H1 (cell line): ENCODE results near the gene ASB3. TPM values are rescaled to one million over a fixed set of nuclear protein-coding genes. Genes with fewer than 3 reads are reported as not detected.

Experiments used
- CTCF ChIA-PET: fragments of 300-600 bp; sonication (Branson Sonifier 250); formaldehyde crosslinking; loops from one replicate; lab custom pipeline; 2021; ENCODE audit not compliant: partially characterized antibody; lab: Charles Lee
- POLR2A ChIA-PET: fragments of 300-600 bp; sonication (Branson Sonifier 250); formaldehyde crosslinking; loops from one replicate; lab custom pipeline; 2021; ENCODE audit warnings: inconsistent platforms; ENCODE audit not compliant: partially characterized antibody; lab: Charles Lee
- DNase-seq, 2 experiments: peaks; one replicate each; pipeline versions ENCODE4 v3.0.0 to v3.0.0-alpha.2; 2010 to 2022; ENCODE audit warnings: low spot score in 2 of 2, low read depth in 1 of 2, mixed read lengths in 1 of 2
- FAIRE-seq: peaks from 2 replicates; lab custom pipeline; 2011; peaks lifted over from hg19 to GRCh38; lab: Jason Lieb, UNC
- H2AFZ ChIP-seq: 2 replicates; pipeline ENCODE4 v1.8.1; 2012; ENCODE audit warnings: low read length, inconsistent platforms
- H2AK5ac ChIP-seq: 2 replicates; pipeline ENCODE4 v1.6.1; 2013; ENCODE audit warnings: low read depth, low read length
- H2BK120ac ChIP-seq: replicated peaks from 2 replicates; pipeline ENCODE3; 2013; ENCODE audit warnings: low read depth, low read length, inconsistent platforms
- H2BK12ac ChIP-seq: 2 replicates; pipeline ENCODE4 v1.6.1; 2013; ENCODE audit warnings: low read depth, low read length
- H2BK15ac ChIP-seq: 2 replicates; pipeline ENCODE4 v1.6.1; 2013; ENCODE audit warnings: low read length
- H2BK20ac ChIP-seq: 2 replicates; pipeline ENCODE4 v1.6.1; 2013; ENCODE audit warnings: low read length
- H2BK5ac ChIP-seq: 2 replicates; pipeline ENCODE4 v1.6.1; 2013; ENCODE audit warnings: low read depth, low read length
- H3K14ac ChIP-seq: 2 replicates; pipeline ENCODE4 v1.6.1; 2013; ENCODE audit warnings: inconsistent platforms; ENCODE audit not compliant: insufficient read length
- H3K18ac ChIP-seq: 2 replicates; pipeline ENCODE4 v1.6.1; 2013; ENCODE audit warnings: low read length; ENCODE audit errors: extremely low read depth
- H3K23ac ChIP-seq: 2 replicates; pipeline ENCODE4 v1.6.1; 2013; ENCODE audit warnings: inconsistent platforms; ENCODE audit not compliant: insufficient read length
- H3K23me2 ChIP-seq: 2 replicates; pipeline ENCODE4 v1.6.1; 2013; ENCODE audit warnings: low read depth, low read length
- H3K27ac ChIP-seq: 2 replicates; pipeline ENCODE4 v1.6.1; 2011; ENCODE audit warnings: low read depth, low read length, inconsistent platforms
- H3K27me3 ChIP-seq, 4 experiments: replicated peaks in 1 of 4; 1 replicate in 1 of 4; 2 replicates in 3 of 4; pipeline versions ENCODE4 v1.6.1 to v1.8.1; 2011 to 2013; ENCODE audit warnings: low read length in 3 of 4, mild to moderate bottlenecking in 3 of 4, inconsistent platforms in 2 of 4, mixed read lengths in 2 of 4, moderate library complexity in 1 of 4; ENCODE audit not compliant: control insufficient read depth in 3 of 4, insufficient read depth in 3 of 4; ENCODE audit errors: extremely low read depth in 1 of 4
- H3K36me3 ChIP-seq, 4 experiments: 2 replicates each; pipeline versions ENCODE4 v1.6.1 to v1.8.1; 2011 to 2013; ENCODE audit warnings: mild to moderate bottlenecking in 4 of 4, low read length in 3 of 4, moderate library complexity in 2 of 4, control low read depth in 1 of 4, inconsistent platforms in 1 of 4; ENCODE audit not compliant: insufficient read depth in 4 of 4, control insufficient read depth in 2 of 4
- H3K4ac ChIP-seq: replicated peaks from 2 replicates; pipeline ENCODE3; 2013; ENCODE audit warnings: low read length, low read depth, mixed read lengths, inconsistent platforms; ENCODE audit not compliant: insufficient read length
- H3K4me1 ChIP-seq, 4 experiments: replicated peaks in 1 of 4; 1 replicate in 1 of 4; 2 replicates in 3 of 4; pipeline versions ENCODE4 v1.6.1 to v1.8.1; 2011 to 2013; ENCODE audit warnings: low read length in 3 of 4, inconsistent platforms in 2 of 4, mixed read lengths in 1 of 4; ENCODE audit not compliant: insufficient read depth in 4 of 4, control insufficient read depth in 3 of 4
- H3K4me2 ChIP-seq, 2 experiments: 2 replicates each; pipeline versions ENCODE4 v1.6.1 to v1.8.1; 2011 to 2013; ENCODE audit warnings: low read depth in 2 of 2, low read length in 2 of 2, control low read depth in 1 of 2, inconsistent platforms in 1 of 2, mild to moderate bottlenecking in 1 of 2; ENCODE audit not compliant: insufficient read depth in 1 of 2
- H3K4me3 ChIP-seq, 4 experiments: fragments of 200-600, 300-600 bp in 1 of 4; sonication (generic), shearing (Covaris generic), sonication (Bioruptor Twin) in 1 of 4; 2 replicates each; pipeline versions ENCODE4 v1.5.1 to v1.8.1; 2011 to 2016; ENCODE audit warnings: low read length in 4 of 4, low read depth in 3 of 4, control low read depth in 2 of 4, inconsistent platforms in 2 of 4, mild to moderate bottlenecking in 2 of 4, mixed read lengths in 1 of 4, moderate library complexity in 1 of 4; ENCODE audit not compliant: insufficient read depth in 2 of 4; ENCODE audit errors: extremely low read depth in 1 of 4
- H3K56ac ChIP-seq: replicated peaks from 2 replicates; pipeline ENCODE3; 2013; ENCODE audit warnings: low read depth, mild to moderate bottlenecking, mixed read lengths, low read length, inconsistent platforms; ENCODE audit not compliant: insufficient read length
- H3K79me1 ChIP-seq: 2 replicates; pipeline ENCODE4 v1.6.1; 2013; ENCODE audit warnings: low read depth, low read length, control low read depth
- H3K79me2 ChIP-seq, 2 experiments: 2 replicates each; pipeline versions ENCODE4 v1.6.1 to v1.8.1; 2012 to 2013; ENCODE audit warnings: low read length in 2 of 2, mild to moderate bottlenecking in 2 of 2, inconsistent platforms in 1 of 2; ENCODE audit not compliant: insufficient read depth in 2 of 2, control insufficient read depth in 1 of 2
- H3K9ac ChIP-seq, 4 experiments: replicated peaks in 1 of 4; 1 replicate in 1 of 4; 2 replicates in 3 of 4; pipeline versions ENCODE4 v1.6.1 to v1.8.1; 2011 to 2013; ENCODE audit warnings: low read depth in 3 of 4, low read length in 3 of 4, control low read depth in 2 of 4, mild to moderate bottlenecking in 2 of 4, moderate library complexity in 2 of 4, inconsistent platforms in 1 of 4; ENCODE audit errors: extremely low read depth in 1 of 4
- H3K9me3 ChIP-seq, 2 experiments: 2 replicates each; pipeline versions ENCODE4 v1.6.1 to v1.8.1; 2012 to 2013; ENCODE audit warnings: mild to moderate bottlenecking in 2 of 2, moderate library complexity in 2 of 2, control low read depth in 1 of 2, inconsistent platforms in 1 of 2, low read depth in 1 of 2, low read length in 1 of 2, mixed read lengths in 1 of 2; ENCODE audit not compliant: insufficient read depth in 2 of 2
- H4K20me1 ChIP-seq, 2 experiments: replicated peaks in 1 of 2; 2 replicates each; pipeline versions ENCODE3 to v1.8.1; 2011 to 2013; ENCODE audit warnings: inconsistent platforms in 2 of 2, low read length in 2 of 2, mild to moderate bottlenecking in 1 of 2; ENCODE audit not compliant: insufficient read depth in 2 of 2, control insufficient read depth in 1 of 2
- H4K5ac ChIP-seq: 2 replicates; pipeline ENCODE4 v1.6.1; 2013; ENCODE audit warnings: low read length, low read depth, mixed read lengths, inconsistent platforms; ENCODE audit not compliant: insufficient read length
- H4K8ac ChIP-seq: 2 replicates; pipeline ENCODE4 v1.8.0; 2013; ENCODE audit warnings: mild to moderate bottlenecking, moderate library complexity, low read length, inconsistent platforms; ENCODE audit not compliant: insufficient read depth; ENCODE audit errors: extremely low read depth
- H4K91ac ChIP-seq: replicated peaks from 2 replicates; pipeline ENCODE3; 2013; ENCODE audit warnings: low read length, mixed read lengths, inconsistent platforms; ENCODE audit not compliant: insufficient read length
- ASH2L ChIP-seq: fragments of 200-600, 300-600 bp; sonication (generic); IDR thresholded peaks from one replicate; pipeline ENCODE4 v1.7.1; 2017; ENCODE audit warnings: low read length
- EP300 ChIP-seq, 2 experiments: IDR thresholded peaks; 1 replicate in 1 of 2; 2 replicates in 1 of 2; pipeline ENCODE4 v1.6.1; 2011 to 2012; ENCODE audit warnings: low read depth in 2 of 2, low read length in 2 of 2, mild to moderate bottlenecking in 2 of 2, borderline replicate concordance in 1 of 2, inconsistent platforms in 1 of 2, moderate library complexity in 1 of 2
- GABPA ChIP-seq: IDR thresholded peaks from 2 replicates; pipeline ENCODE4 v1.6.1; 2011; ENCODE audit warnings: mild to moderate bottlenecking, low read length, moderate library complexity, borderline replicate concordance; ENCODE audit not compliant: insufficient read depth
- KDM5A ChIP-seq: fragments of 200-600 bp; IDR thresholded peaks from 2 replicates; pipeline ENCODE4 v1.7.1; 2012; ENCODE audit warnings: mild to moderate bottlenecking, low read length, inconsistent platforms, mixed read lengths
- RBBP5 ChIP-seq: IDR thresholded peaks from 2 replicates; pipeline ENCODE4 v1.7.1; 2012; ENCODE audit warnings: low read depth, mild to moderate bottlenecking, inconsistent platforms, low read length, moderate library complexity, borderline replicate concordance
- SIX5 ChIP-seq: IDR thresholded peaks from 2 replicates; pipeline ENCODE4 v1.6.1; 2011; ENCODE audit warnings: mild to moderate bottlenecking, low read depth, low read length
- SP4 ChIP-seq: IDR thresholded peaks from 2 replicates; pipeline ENCODE4 v1.6.1; 2012; ENCODE audit warnings: low read length, inconsistent platforms
- TEAD4 ChIP-seq: IDR thresholded peaks from 2 replicates; pipeline ENCODE4 v1.6.1; 2012; ENCODE audit warnings: low read depth, low read length, inconsistent platforms, mixed read lengths
- WGBS, 2 experiments: shearing (Covaris generic) in 1 of 2; methylation state at CpG; one replicate each; pipeline versions ENCODE4 v1.1.6 to v1.1.7; 2013 to 2015; ENCODE audit warnings: low lambda C conversion rate in 2 of 2, mixed read lengths in 2 of 2, inconsistent platforms in 1 of 2, low coverage in 1 of 2, missing lambda C conversion rate in 1 of 2; ENCODE audit not compliant: insufficient replicate concordance in 2 of 2, insufficient coverage in 1 of 2, insufficient read length in 1 of 2; ENCODE audit errors: extremely low coverage in 1 of 2, missing lambda C conversion rate in 1 of 2; 5-methylcytosine and 5-hydroxymethylcytosine counted together
- polyA plus RNA-seq, 7 experiments: library from polyadenylated mRNA; depleted of rRNA in 3 of 7; stranded (reverse) in 5 of 7; unstranded in 2 of 7; fragments of >200 nt in 5 of 7; fragments of 200-250 nt in 2 of 7; gene quantifications; 1 replicate in 5 of 7; 2 replicates in 1 of 7; 4 replicates in 1 of 7; pipeline versions ENCODE4 v1.2.1 to v1.2.3, GENCODE V29; 2011 to 2013; ENCODE audit warnings: missing spikeins in 2 of 7, mixed read lengths in 2 of 7
- total RNA-seq: library from RNA; stranded (reverse); fragmentation: NEBNext Ultra II Directional; extraction: Animal tissue kit (Norgen Biotek cat#: 25700); gene quantifications from 2 replicates; pipeline ENCODE4 v1.2.1, GENCODE V29; 2021
- TF ChIP-seq, protein P1 (sequence below): IDR thresholded peaks from 2 replicates; pipeline ENCODE4 v1.6.1; 2011; ENCODE audit warnings: low read length, improper control_type of control experiment
- TF ChIP-seq, protein P2 (sequence below): IDR thresholded peaks from 2 replicates; pipeline ENCODE4 v1.6.1; 2011; ENCODE audit warnings: low read depth, mild to moderate bottlenecking, low read length; ENCODE audit not compliant: insufficient read depth

ASB3 gene
- total and polyA plus RNA-seq, 2 of the 8 experiments (the other 6 are each of a cell fraction or from before 2014, with no cell fraction given) = 22.6 to 25.4 TPM

DNA sequence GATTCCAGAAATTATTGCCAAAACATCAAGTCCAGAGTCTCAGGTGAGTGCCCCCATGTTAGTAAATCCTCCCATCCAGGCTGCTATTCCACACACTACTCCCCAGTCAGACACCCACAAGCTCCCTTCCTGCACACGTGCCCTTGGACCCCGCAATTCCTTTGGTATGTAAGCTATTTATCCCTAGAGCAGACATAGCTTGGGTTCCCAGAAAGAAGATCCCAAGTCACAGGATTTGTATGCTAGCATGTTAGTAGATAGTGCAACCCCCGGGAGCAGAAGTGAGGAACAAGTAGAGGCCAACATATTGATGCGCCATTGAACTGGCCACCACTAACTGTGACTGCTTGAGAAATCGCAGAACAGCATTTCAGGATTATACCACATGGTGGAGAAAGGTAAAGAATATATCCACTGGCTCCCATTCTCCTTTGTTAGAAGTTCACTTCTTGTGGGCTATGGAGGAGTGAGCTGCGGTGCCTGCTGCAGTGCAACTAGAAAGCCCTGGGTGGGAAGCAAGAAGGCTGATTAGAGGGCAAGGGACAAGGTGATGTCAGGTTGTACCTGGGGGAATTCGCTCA, 156.6 kb downstream of the ASB3 start:
- Histone ChIP-seq H3K27me3 (no peaks in the 10 kb centered on the region), H2BK120ac (no peak overlapping the region), H2BK20ac (no peak overlapping the region), H3K9ac (no peak overlapping the region), H3K56ac (no peak overlapping the region), H2AK5ac (no peak overlapping the region), H3K14ac (no peak overlapping the region), H3K18ac (no peak overlapping the region), H4K91ac (no peak overlapping the region), H2BK15ac (no peak overlapping the region), H3K27ac (no peak overlapping the region), H3K23ac (no peak overlapping the region), H3K4ac (no peak overlapping the region), H2AFZ (0 out of 2 replicates have a peak overlapping the region, but pooled peaks have one; percentile 34), H3K4me2 (no peak overlapping the region), H4K8ac (no peak overlapping the region), H3K79me2 (no peaks in the 10 kb centered on the region), H3K79me1 (no peaks in the 10 kb centered on the region), H2BK5ac (no peak overlapping the region), H3K4me3 (no peak overlapping the region), H3K23me2 (no peaks in the 10 kb centered on the region), H3K9me3 (no peaks in the 10 kb centered on the region), H4K20me1 (no peaks in the 10 kb centered on the region), H3K4me1 (peaks cover 0 to 2% (median 0%) of the 10 kb centered on the region in 4 experiments; a peak in 1 of 7 replicates), H4K5ac (no peak overlapping the region), H2BK12ac (no peak overlapping the region), H3K36me3 (no peaks in the 10 kb centered on the region)
- 92% methylated on average over 7 of the region's 7 CpGs; no CpG with 5 or more reads in 1 of the 2 experiments for WGBS, 2 experiments
- no peak for DNase-seq
- no peak for FAIRE-seq
- ChIA-PET POLR2A (interaction anchor here (0.6 kb wide), 1 partner anchor 9 kb away, joined by 3 read pairs; no protein-coding TSS in a partner anchor), CTCF (interaction anchor here (0.9 to 2.5 kb wide), 5 partner anchors 13 to 207 kb away, joined by 3 to 10 read pairs (median 4); no protein-coding TSS in a partner anchor)
- TF ChIP-seq RBBP5 (no peak), SIX5 (no peak), TEAD4 (no peak), ASH2L (no peak), GABPA (no peak), EP300 (IDR thresholded peaks at IDR 0.05; ENCODE audit: borderline replicate concordance in 1 of 2, low read depth in 2 of 2, low read length in 2 of 2) (no peak), SP4 (no peak), KDM5A (no peak)
- TF ChIP-seq, protein P1, sequence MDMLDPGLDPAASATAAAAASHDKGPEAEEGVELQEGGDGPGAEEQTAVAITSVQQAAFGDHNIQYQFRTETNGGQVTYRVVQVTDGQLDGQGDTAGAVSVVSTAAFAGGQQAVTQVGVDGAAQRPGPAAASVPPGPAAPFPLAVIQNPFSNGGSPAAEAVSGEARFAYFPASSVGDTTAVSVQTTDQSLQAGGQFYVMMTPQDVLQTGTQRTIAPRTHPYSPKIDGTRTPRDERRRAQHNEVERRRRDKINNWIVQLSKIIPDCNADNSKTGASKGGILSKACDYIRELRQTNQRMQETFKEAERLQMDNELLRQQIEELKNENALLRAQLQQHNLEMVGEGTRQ = no peak
- TF ChIP-seq, protein P2, sequence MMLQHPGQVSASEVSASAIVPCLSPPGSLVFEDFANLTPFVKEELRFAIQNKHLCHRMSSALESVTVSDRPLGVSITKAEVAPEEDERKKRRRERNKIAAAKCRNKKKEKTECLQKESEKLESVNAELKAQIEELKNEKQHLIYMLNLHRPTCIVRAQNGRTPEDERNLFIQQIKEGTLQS = no peak
